Myocyte (in vitro differentiated cells): ENCODE data around the gene VTI1B. TPM values are rescaled to one million over a fixed set of nuclear protein-coding genes. Genes with fewer than 3 reads are reported as not detected.

Experiments used
- total RNA-seq: library from RNA; depleted of rRNA; stranded (reverse); fragments of >200 nt; gene quantifications from 2 replicates; pipeline ENCODE4 v1.2.3, GENCODE V29; 2014

The VTI1B gene
- total RNA-seq, 1 donor from 2014 or later: 38.4 TPM

Other genes with a start within 250 kb of the VTI1B start
- gene TMEM229B, start 185.9 kb downstream of the VTI1B start, total RNA-seq: 1.4 TPM in 2 replicates
- gene PLEKHH1, start 141.3 kb downstream of the VTI1B start, total RNA-seq: 0.05 TPM in 1 of 2 replicates, not detected in the other
- gene PIGH, start 74.4 kb downstream of the VTI1B start, total RNA-seq: 8.9 and 14.5 TPM in 2 replicates
- 0.88 and 3.8 TPM in 2 replicates for gene ARG2, start 54.7 kb downstream of the VTI1B start, total RNA-seq
- 79.9 and 105 TPM in 2 replicates for gene RDH11, start 21.1 kb upstream of the VTI1B start, total RNA-seq
- 0.16 TPM in 1 of 2 replicates, not detected in the other for gene RDH12, start 27.3 kb upstream of the VTI1B start, total RNA-seq
- 21.9 and 22.5 TPM in 2 replicates for gene ZFYVE26, start 142.0 kb upstream of the VTI1B start, total RNA-seq
- 7.2 and 70.0 TPM in 2 replicates for gene RAD51B, start 145.1 kb upstream of the VTI1B start, total RNA-seq